Neural progenitor cell (in vitro differentiated cells): Measurements from ENCODE around the gene SULT4A1. TPM values are rescaled to one million over a fixed set of nuclear protein-coding genes. Genes with fewer than 3 reads are reported as not detected.

Experiments used
- DNase-seq: peaks from one replicate; pipeline ENCODE4 v3.0.0-alpha.2; 2016; ENCODE audit warnings: low spot score
- H2AFZ ChIP-seq: fragments of 200-600 bp; sonication (generic); replicated peaks from 2 replicates; pipeline ENCODE4 v1.6.1; 2016; ENCODE audit warnings: antibody characterized with exemption
- H3F3A ChIP-seq: fragments of 200-600 bp; sonication (generic); 2 replicates; pipeline ENCODE4 v1.6.1; 2016; ENCODE audit warnings: antibody characterized with exemption, low read depth
- H3K27ac ChIP-seq: fragments of 200-600 bp; sonication (generic); 2 replicates; pipeline ENCODE4 v1.5.1; 2016; ENCODE audit warnings: mild to moderate bottlenecking
- H3K27me3 ChIP-seq: fragments of 200-600 bp; sonication (generic); 2 replicates; pipeline ENCODE4 v1.6.1; 2016; ENCODE audit warnings: mild to moderate bottlenecking, moderate library complexity
- H3K36me3 ChIP-seq: fragments of 200-600 bp; sonication (generic); 2 replicates; pipeline ENCODE4 v1.5.1; 2016
- H3K4me1 ChIP-seq: fragments of 200-600 bp; sonication (generic); 2 replicates; pipeline ENCODE4 v1.6.1; 2016; ENCODE audit warnings: mixed run types
- H3K4me2 ChIP-seq: fragments of 200-600 bp; sonication (generic); 2 replicates; pipeline ENCODE4 v1.6.1; 2016
- H3K4me3 ChIP-seq: fragments of 200-600 bp; sonication (generic); 2 replicates; pipeline ENCODE4 v1.5.1; 2016
- H3K79me2 ChIP-seq: fragments of 200-600 bp; sonication (generic); 2 replicates; pipeline ENCODE4 v1.6.1; 2016; ENCODE audit warnings: low read depth
- H3K9ac ChIP-seq: fragments of 200-600 bp; sonication (generic); 2 replicates; pipeline ENCODE4 v1.6.1; 2016
- H3K9me3 ChIP-seq: fragments of 200-600 bp; sonication (generic); 2 replicates; pipeline ENCODE4 v1.5.1; 2016; ENCODE audit warnings: low read depth
- H4K20me1 ChIP-seq: fragments of 200-600 bp; sonication (generic); 2 replicates; pipeline ENCODE4 v1.6.1; 2016; ENCODE audit warnings: low read depth
- H3K27ac Mint-ChIP-seq: 3 replicates; pipeline ENCODE4 v1.8.0; 2021; ENCODE audit warnings: mixed read lengths
- H3K27me3 Mint-ChIP-seq: 2 replicates; pipeline ENCODE4 v1.8.0; 2022; ENCODE audit warnings: low read depth, mild to moderate bottlenecking, inconsistent platforms, moderate library complexity, mixed read lengths; ENCODE audit not compliant: insufficient read depth
- H3K36me3 Mint-ChIP-seq: 3 replicates; pipeline ENCODE4 v1.8.0; 2021; ENCODE audit warnings: mixed read lengths
- H3K4me1 Mint-ChIP-seq: 3 replicates; pipeline ENCODE4 v1.8.0; 2021; ENCODE audit warnings: mixed read lengths
- H3K4me3 Mint-ChIP-seq: 3 replicates; pipeline ENCODE4 v1.8.0; 2021; ENCODE audit warnings: mild to moderate bottlenecking, moderate library complexity, mixed read lengths
- H3K9me3 Mint-ChIP-seq: 3 replicates; pipeline ENCODE4 v1.8.0; 2020; ENCODE audit warnings: mixed read lengths
- CTCF ChIP-seq: fragments of 200-600 bp; sonication (generic); IDR thresholded peaks from 2 replicates; pipeline ENCODE4 v1.5.1; 2017; ENCODE audit warnings: antibody characterized with exemption, mild to moderate bottlenecking
- EZH2 ChIP-seq: fragments of 200-600 bp; sonication (generic); IDR thresholded peaks from 2 replicates; pipeline ENCODE4 v1.6.1; 2017; ENCODE audit warnings: antibody characterized with exemption, mild to moderate bottlenecking, moderate library complexity
- EZH2phosphoT487 ChIP-seq: fragments of 200-600 bp; sonication (generic); IDR thresholded peaks from 2 replicates; pipeline ENCODE4 v1.6.1; 2017; ENCODE audit warnings: antibody characterized with exemption
- total RNA-seq: library from RNA; depleted of rRNA; stranded (reverse); fragments of >200 nt; gene quantifications from 2 replicates; pipeline ENCODE4 v1.2.3, GENCODE V29; 2015; ENCODE audit warnings: low replicate concordance

The SULT4A1 gene
- total RNA-seq, 1 donor from 2014 or later, result 14.2 TPM

- H3K36me3 ChIP-seq, result no peaks in the 10 kb centered on the region
- TF ChIP-seq EZH2 (no peak), EZH2phosphoT487 (no peak), CTCF (no peak)
- peaks cover 5% of the 10 kb centered on the region for H3K4me1 ChIP-seq
- no peaks in the 10 kb centered on the region for H3F3A ChIP-seq
- no peak overlapping the region for H3K4me2 ChIP-seq
- H3K4me3 ChIP-seq, result no peak overlapping the region
- H3K9me3 Mint-ChIP-seq, result no peaks in the 10 kb centered on the region
- H3K36me3 Mint-ChIP-seq, result no peaks in the 10 kb centered on the region
- no peaks in the 10 kb centered on the region for H3K9me3 ChIP-seq
- H3K4me1 Mint-ChIP-seq, result peaks cover 4% of the 10 kb centered on the region
- H3K27ac Mint-ChIP-seq, result no peak overlapping the region
- no peak overlapping the region for H3K9ac ChIP-seq
- peaks cover 2% of the 10 kb centered on the region for H4K20me1 ChIP-seq
- peaks cover 32% of the 10 kb centered on the region for H3K27me3 ChIP-seq
- no peaks in the 10 kb centered on the region for H3K79me2 ChIP-seq
- H3K27me3 Mint-ChIP-seq, result peaks cover 40% of the 10 kb centered on the region
- H2AFZ ChIP-seq, result no peak overlapping the region
- H3K4me3 Mint-ChIP-seq, result no peak overlapping the region
- DNase-seq, result no peak
- H3K27ac ChIP-seq, result no peak overlapping the region
Observed at GRCh38 chr22:43887391-43887790, 25.1 kb upstream of the SULT4A1 start.

- H2AFZ ChIP-seq, result no peak overlapping the region
- no peak overlapping the region for H3K9ac ChIP-seq
- TF ChIP-seq CTCF (no peak), EZH2 (no peak), EZH2phosphoT487 (no peak)
- H3K4me1 Mint-ChIP-seq, result peaks cover 4% of the 10 kb centered on the region
- H3K4me2 ChIP-seq, result no peak overlapping the region
- peaks cover 2% of the 10 kb centered on the region for H4K20me1 ChIP-seq
- H3K9me3 ChIP-seq, result no peaks in the 10 kb centered on the region
- H3K4me1 ChIP-seq, result peaks cover 1% of the 10 kb centered on the region
- no peak overlapping the region for H3K4me3 ChIP-seq
- no peak overlapping the region for H3K27ac Mint-ChIP-seq
- no peaks in the 10 kb centered on the region for H3F3A ChIP-seq
- H3K27me3 Mint-ChIP-seq, result peaks cover 33% of the 10 kb centered on the region
- H3K79me2 ChIP-seq, result no peaks in the 10 kb centered on the region
- H3K27me3 ChIP-seq, result peaks cover 20% of the 10 kb centered on the region
- H3K27ac ChIP-seq, result no peak overlapping the region
- no peaks in the 10 kb centered on the region for H3K9me3 Mint-ChIP-seq
- no peak overlapping the region for H3K4me3 Mint-ChIP-seq
- no peaks in the 10 kb centered on the region for H3K36me3 Mint-ChIP-seq
- DNase-seq, result no peak
- no peaks in the 10 kb centered on the region for H3K36me3 ChIP-seq
Observed at GRCh38 chr22:43886231-43886630, 23.9 kb upstream of the SULT4A1 start.

- Mint-ChIP-seq H3K9me3 (no peaks in the 10 kb centered on the region), H3K36me3 (no peaks in the 10 kb centered on the region), H3K4me3 (peak overlapping the region; percentile 30), H3K27ac (no peak overlapping the region), H3K27me3 (peaks cover 28% of the 10 kb centered on the region), H3K4me1 (peaks cover 4% of the 10 kb centered on the region)
- no peak overlapping the region for H3K4me2 ChIP-seq
- H3K4me1 ChIP-seq, result no peaks in the 10 kb centered on the region
- no peak overlapping the region for H3K4me3 ChIP-seq
- peaks cover 2% of the 10 kb centered on the region for H4K20me1 ChIP-seq
- H3K79me2 ChIP-seq, result no peaks in the 10 kb centered on the region
- no peak for TF ChIP-seq CTCF
- H3F3A ChIP-seq, result no peaks in the 10 kb centered on the region
- no peak overlapping the region for H3K27ac ChIP-seq
- peaks cover 16% of the 10 kb centered on the region for H3K27me3 ChIP-seq
- H3K36me3 ChIP-seq, result no peaks in the 10 kb centered on the region
- H3K9ac ChIP-seq, result no peak overlapping the region
- no peak for DNase-seq
- no peaks in the 10 kb centered on the region for H3K9me3 ChIP-seq
- no peak overlapping the region for H2AFZ ChIP-seq
Observed at GRCh38 chr22:43885786-43886185, 23.5 kb upstream of the SULT4A1 start.

- H3K4me1 Mint-ChIP-seq, result peaks cover 4% of the 10 kb centered on the region
- H3K27ac ChIP-seq, result no peak overlapping the region
- H3K4me2 ChIP-seq, result no peak overlapping the region
- no peak overlapping the region for H3K4me3 Mint-ChIP-seq
- no peaks in the 10 kb centered on the region for H3K9me3 ChIP-seq
- H3K9ac ChIP-seq, result no peak overlapping the region
- no peaks in the 10 kb centered on the region for H3K9me3 Mint-ChIP-seq
- no peak overlapping the region for H3K27ac Mint-ChIP-seq
- no peak for DNase-seq
- H3K4me1 ChIP-seq, result no peaks in the 10 kb centered on the region
- peaks cover 11% of the 10 kb centered on the region for H3K27me3 ChIP-seq
- H2AFZ ChIP-seq, result no peak overlapping the region
- H3F3A ChIP-seq, result no peaks in the 10 kb centered on the region
- peaks cover 2% of the 10 kb centered on the region for H4K20me1 ChIP-seq
- no peaks in the 10 kb centered on the region for H3K36me3 ChIP-seq
- TF ChIP-seq CTCF (no peak), EZH2 (no peak), EZH2phosphoT487 (no peak)
- H3K4me3 ChIP-seq, result no peak overlapping the region
- H3K79me2 ChIP-seq, result no peaks in the 10 kb centered on the region
- no peaks in the 10 kb centered on the region for H3K36me3 Mint-ChIP-seq
- peaks cover 26% of the 10 kb centered on the region for H3K27me3 Mint-ChIP-seq
Observed at GRCh38 chr22:43885319-43885671, 23.0 kb upstream of the SULT4A1 start.
